ENCODE measurements around the gene RBM20. TPM values are rescaled to one million over a fixed set of nuclear protein-coding genes. Genes with fewer than 3 reads are reported as not detected.

The RBM20 gene
- under 0.01 and 0.45 TPM in 2 replicates for total RNA-seq (ENCODE audit: low replicate concordance)

DNA sequence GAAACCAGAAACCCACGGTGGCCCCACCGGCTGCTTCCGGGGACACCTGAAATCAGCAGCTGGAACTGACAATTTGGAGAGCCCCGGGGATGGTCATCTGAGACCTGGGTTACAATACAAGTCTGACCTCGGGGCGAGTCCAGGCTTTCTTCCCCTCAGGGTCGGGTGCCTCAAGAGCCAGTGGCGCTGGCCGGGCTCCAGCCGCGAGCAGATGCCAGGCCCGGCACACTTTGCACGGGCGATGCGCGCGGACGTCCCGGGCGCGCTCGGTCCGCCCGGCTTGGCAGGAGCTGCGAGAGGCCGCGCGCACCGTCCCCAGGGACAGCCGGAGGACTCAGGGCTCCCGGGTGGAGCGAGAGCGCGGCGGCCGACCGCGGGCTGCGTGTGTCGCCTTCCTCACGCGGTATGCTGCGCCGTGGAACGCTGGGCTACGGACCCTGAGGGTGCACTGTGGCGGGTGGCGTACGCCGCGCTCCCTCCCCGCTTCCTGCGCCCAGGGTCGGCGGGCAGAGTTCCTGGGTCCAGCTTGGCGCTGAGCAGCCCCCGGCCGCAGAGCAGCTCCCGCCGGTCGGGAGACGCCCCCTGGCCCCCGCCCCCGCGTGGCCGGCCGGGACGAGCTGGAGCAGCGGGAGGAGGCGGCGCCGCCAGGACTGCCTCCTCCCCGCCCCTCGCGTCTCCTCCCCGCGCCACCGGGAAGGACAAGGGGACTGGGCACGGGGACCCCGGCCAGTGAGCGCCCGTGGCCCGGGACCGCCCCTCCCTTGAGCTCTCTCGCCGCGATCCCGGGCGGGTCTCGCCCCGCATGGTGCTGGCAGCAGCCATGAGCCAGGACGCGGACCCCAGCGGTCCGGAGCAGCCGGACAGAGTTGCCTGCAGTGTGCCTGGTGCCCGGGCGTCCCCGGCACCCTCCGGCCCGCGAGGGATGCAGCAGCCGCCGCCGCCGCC, at the start of gene RBM20:
Gene RBM20, plus strand, starts transcription at position 684 of the 945 bp plus-strand sequence. Its CDS starts 119 bp downstream, at position 803.

DNA sequence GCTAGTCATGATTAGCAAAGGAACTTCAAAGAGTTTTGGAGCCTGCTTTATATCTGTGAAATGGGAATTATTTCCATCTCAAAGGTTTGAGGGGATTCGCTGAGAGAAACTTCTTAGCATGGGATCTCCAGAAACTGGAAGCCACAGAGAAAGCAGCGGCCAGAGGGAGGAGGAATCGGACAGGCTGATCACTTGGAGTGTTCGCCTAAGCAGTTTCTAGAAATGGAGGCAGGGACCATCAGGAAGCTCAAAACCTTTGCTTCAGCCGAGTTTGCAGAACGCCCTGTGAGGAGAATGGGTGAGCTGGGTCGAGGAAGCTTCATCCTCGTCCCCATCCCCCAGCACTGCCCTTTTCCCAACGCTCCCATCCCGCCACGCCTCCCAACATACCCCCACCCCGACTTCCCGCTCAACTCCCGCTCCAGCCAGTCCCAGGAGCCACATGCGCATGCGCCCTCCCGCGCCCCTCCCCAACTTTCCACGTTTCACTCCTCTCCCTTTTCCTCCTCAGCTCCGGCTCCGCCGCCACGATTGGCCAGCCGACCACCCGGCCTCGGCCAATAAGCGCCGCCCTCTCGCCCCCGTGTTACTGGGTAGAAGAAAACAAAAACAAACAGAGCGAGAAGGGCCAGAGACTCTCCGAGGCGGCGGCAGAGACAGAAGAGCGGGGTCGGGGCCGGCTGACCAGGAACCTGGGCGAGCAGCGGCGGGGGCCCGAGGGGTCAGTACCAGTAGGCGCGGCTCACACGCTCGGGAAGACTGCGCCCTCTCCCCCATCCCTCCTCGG, 227.4 kb downstream of the RBM20 start, which contains the start of gene PDCD4:
Gene PDCD4, plus strand, starts transcription at position 631 of the 787 bp plus-strand sequence. CDS start 4,100 bp downstream, outside the sequence.

Other genes starting within 250 kb of the RBM20 start
- gene DUSP5, start 146.4 kb upstream of the RBM20 start, total RNA-seq (ENCODE audit: low replicate concordance), result 3.4 and 10.2 TPM in 2 replicates
- gene SMC3, start 76.6 kb upstream of the RBM20 start, total RNA-seq (ENCODE audit: low replicate concordance), result 10.9 and 15.9 TPM in 2 replicates
- 43.7 and 255 TPM in 2 replicates for gene PDCD4, start 227.6 kb downstream of the RBM20 start, total RNA-seq (ENCODE audit: low replicate concordance)

Data from smooth muscle cell of the coronary artery (primary cell).